Measurements from ENCODE around the gene NGEF. TPM values are rescaled to one million over a fixed set of nuclear protein-coding genes. Genes with fewer than 3 reads are reported as not detected.
A peak's percentile ranks its signal among the peaks of the same experiment; 100 is the strongest.
"Not testable (repeated sequence)": the region's sequence is repeated elsewhere in the genome, so short reads cannot be mapped to it uniquely, and the experiment has no call there.

Gene NGEF
- total and polyA plus RNA-seq, 4 donors = 15.4 to 46.3 (median 29.2) TPM

- no peaks in the 10 kb centered on the region for H3K9me3 ChIP-seq (ENCODE audit: control insufficient read depth, insufficient read depth, low read length)
- H3K27ac ChIP-seq (ENCODE audit: low read depth, low read length) = no peak overlapping the region
- H3K4me3 ChIP-seq (ENCODE audit: low read depth, low read length) = no peak overlapping the region
- DNase-seq (ENCODE audit: low read depth in 4 of 6, low spot score in 6 of 6) = no peak
- H3K36me3 ChIP-seq (ENCODE audit: control insufficient read depth, insufficient read depth, low read length) = no peaks in the 10 kb centered on the region
- H3K4me1 ChIP-seq (ENCODE audit: control insufficient read depth, insufficient read depth, low read length) = peaks cover 35% of the 10 kb centered on the region
- H3K27me3 ChIP-seq (ENCODE audit: control insufficient read depth, insufficient read depth, low read length) = peaks cover 2% of the 10 kb centered on the region
- WGBS (ENCODE audit: insufficient coverage) = 76% methylated on average over 6 of the region's 6 CpGs
These were observed 44.0 kb upstream of the NGEF start for GRCh38 chr2:233056961-233057605.

- 100% methylated on average over 2 of the region's 2 CpGs for WGBS (ENCODE audit: insufficient coverage)
- H3K36me3 ChIP-seq (ENCODE audit: control insufficient read depth, insufficient read depth, low read length) = no peaks in the 10 kb centered on the region
- H3K27me3 ChIP-seq (ENCODE audit: control insufficient read depth, insufficient read depth, low read length) = peaks cover 2% of the 10 kb centered on the region
- H3K4me3 ChIP-seq (ENCODE audit: low read depth, low read length) = no peak overlapping the region
- peaks cover 29% of the 10 kb centered on the region for H3K4me1 ChIP-seq (ENCODE audit: control insufficient read depth, insufficient read depth, low read length)
- no peak for DNase-seq (ENCODE audit: low read depth in 4 of 6, low spot score in 6 of 6)
- H3K27ac ChIP-seq (ENCODE audit: low read depth, low read length) = no peak overlapping the region
- H3K9me3 ChIP-seq (ENCODE audit: control insufficient read depth, insufficient read depth, low read length) = no peaks in the 10 kb centered on the region
These were observed 42.3 kb upstream of the NGEF start for GRCh38 chr2:233055362-233055761.

GRCh38 chr2:233053928-233054784 is 41.1 kb upstream of the NGEF start:
- H3K36me3 ChIP-seq (ENCODE audit: control insufficient read depth, insufficient read depth, low read length) = no peaks in the 10 kb centered on the region
- no peak overlapping the region for H3K4me3 ChIP-seq (ENCODE audit: low read depth, low read length)
- H3K27ac ChIP-seq (ENCODE audit: low read depth, low read length) = no peak overlapping the region
- peak in 2 of 6 donors; percentile 31 to 35 for DNase-seq (ENCODE audit: low read depth in 4 of 6, low spot score in 6 of 6)
- no peaks in the 10 kb centered on the region for H3K9me3 ChIP-seq (ENCODE audit: control insufficient read depth, insufficient read depth, low read length)
- WGBS (ENCODE audit: insufficient coverage) = 23% methylated on average over 19 of the region's 22 CpGs
- peaks cover 2% of the 10 kb centered on the region for H3K27me3 ChIP-seq (ENCODE audit: control insufficient read depth, insufficient read depth, low read length)
- H3K4me1 ChIP-seq (ENCODE audit: control insufficient read depth, insufficient read depth, low read length) = peaks cover 19% of the 10 kb centered on the region

DNA sequence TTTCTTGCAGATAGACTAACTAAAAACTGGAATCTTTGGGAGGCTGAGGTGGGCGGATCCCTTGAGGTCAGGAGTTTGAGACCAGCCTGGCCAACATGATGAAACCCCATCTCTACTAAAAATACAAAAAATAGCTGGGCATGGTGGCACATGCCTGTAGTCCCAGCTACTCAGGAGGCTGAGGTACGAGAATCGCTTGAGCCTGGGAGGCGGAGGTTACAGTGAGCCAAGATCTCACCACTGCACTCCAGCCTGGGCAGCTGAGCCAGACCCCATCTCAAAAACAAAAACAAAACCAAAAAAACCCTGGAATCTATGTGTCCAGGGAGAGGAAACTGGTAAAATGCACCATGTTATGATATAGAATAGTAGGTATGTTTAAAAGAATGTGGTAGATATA is 39.5 kb upstream of the NGEF start:
- not testable (repeated sequence) for H3K36me3 ChIP-seq (ENCODE audit: control insufficient read depth, insufficient read depth, low read length); DNase-seq (ENCODE audit: low read depth in 4 of 6, low spot score in 6 of 6); H3K27me3 ChIP-seq (ENCODE audit: control insufficient read depth, insufficient read depth, low read length); H3K27ac ChIP-seq (ENCODE audit: low read depth, low read length); H3K4me3 ChIP-seq (ENCODE audit: low read depth, low read length); H3K9me3 ChIP-seq (ENCODE audit: control insufficient read depth, insufficient read depth, low read length)
- peaks cover 13% of the 10 kb centered on the region for H3K4me1 ChIP-seq (ENCODE audit: control insufficient read depth, insufficient read depth, low read length)
- WGBS (ENCODE audit: insufficient coverage) = 93% methylated on average over 3 of the region's 4 CpGs

DNA sequence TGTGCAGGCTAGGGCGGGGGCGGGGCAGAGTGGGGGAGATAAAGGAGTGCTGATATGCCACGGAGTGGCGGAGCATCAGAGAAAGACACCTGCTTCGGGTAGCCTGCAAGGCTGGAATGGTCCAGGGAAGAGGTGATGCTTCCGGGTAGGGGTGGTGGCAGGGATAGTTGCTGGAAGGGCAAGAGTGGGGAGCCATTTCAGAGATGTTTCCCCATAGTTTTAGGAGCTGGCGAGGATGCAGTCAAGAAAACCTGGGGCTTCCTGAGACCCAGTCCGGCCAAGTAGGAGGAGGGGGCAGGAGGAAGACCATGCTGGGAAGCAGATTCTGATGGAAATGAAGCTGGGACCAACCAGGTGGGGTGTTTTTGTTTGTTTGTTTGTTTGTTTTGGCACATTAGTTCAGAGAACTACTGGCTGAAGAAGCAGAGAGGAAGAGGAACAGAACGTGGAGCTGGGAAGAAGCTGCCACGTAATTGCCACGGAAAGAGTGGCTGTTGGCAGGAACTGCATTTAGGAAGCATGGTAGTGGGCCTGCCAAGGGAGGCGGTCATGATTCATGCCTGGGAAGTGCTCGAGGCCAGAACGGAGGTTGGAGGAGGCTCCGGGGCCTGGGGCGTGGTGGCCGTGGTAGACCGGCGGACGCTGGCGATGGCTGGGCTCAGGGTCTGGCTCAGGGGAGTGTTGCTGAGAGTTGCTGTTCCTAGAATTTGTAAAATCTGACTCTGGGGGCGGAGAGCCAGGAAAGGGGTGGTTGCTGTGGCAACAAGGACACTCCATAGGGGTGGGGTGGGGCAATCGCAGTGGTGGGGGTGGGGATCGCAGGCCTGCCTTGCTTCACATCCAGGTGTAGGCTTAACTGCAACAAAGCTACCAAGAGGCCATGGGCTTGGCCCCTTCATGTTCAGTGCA is 38.4 kb upstream of the NGEF start:
- peaks cover 2% of the 10 kb centered on the region for H3K27me3 ChIP-seq (ENCODE audit: control insufficient read depth, insufficient read depth, low read length)
- DNase-seq (ENCODE audit: low read depth in 4 of 6, low spot score in 6 of 6) = peak in 1 of 6 donors; percentile 24
- H3K36me3 ChIP-seq (ENCODE audit: control insufficient read depth, insufficient read depth, low read length) = no peaks in the 10 kb centered on the region
- H3K9me3 ChIP-seq (ENCODE audit: control insufficient read depth, insufficient read depth, low read length) = no peaks in the 10 kb centered on the region
- WGBS (ENCODE audit: insufficient coverage) = 34% methylated on average over 23 of the region's 24 CpGs
- H3K4me3 ChIP-seq (ENCODE audit: low read depth, low read length) = no peak overlapping the region
- no peak overlapping the region for H3K27ac ChIP-seq (ENCODE audit: low read depth, low read length)
- peaks cover 13% of the 10 kb centered on the region for H3K4me1 ChIP-seq (ENCODE audit: control insufficient read depth, insufficient read depth, low read length)

- DNase-seq (ENCODE audit: low read depth in 4 of 6, low spot score in 6 of 6) = no peak
- Histone ChIP-seq H3K4me1 (ENCODE audit: control insufficient read depth, insufficient read depth, low read length) (peaks cover 8% of the 10 kb centered on the region), H3K36me3 (ENCODE audit: control insufficient read depth, insufficient read depth, low read length) (no peaks in the 10 kb centered on the region), H3K27me3 (ENCODE audit: control insufficient read depth, insufficient read depth, low read length) (no peaks in the 10 kb centered on the region), H3K27ac (ENCODE audit: low read depth, low read length) (no peak overlapping the region), H3K9me3 (ENCODE audit: control insufficient read depth, insufficient read depth, low read length) (no peaks in the 10 kb centered on the region), H3K4me3 (ENCODE audit: low read depth, low read length) (no peak overlapping the region)
- WGBS (ENCODE audit: insufficient coverage) = 61% methylated on average over 3 of the region's 4 CpGs
These were observed 36.2 kb upstream of the NGEF start for GRCh38 chr2:233049194-233049761.

- no peaks in the 10 kb centered on the region for H3K36me3 ChIP-seq (ENCODE audit: control insufficient read depth, insufficient read depth, low read length)
- no peak overlapping the region for H3K27ac ChIP-seq (ENCODE audit: low read depth, low read length)
- no peak for DNase-seq (ENCODE audit: low read depth in 4 of 6, low spot score in 6 of 6)
- H3K4me3 ChIP-seq (ENCODE audit: low read depth, low read length) = no peak overlapping the region
- no peaks in the 10 kb centered on the region for H3K9me3 ChIP-seq (ENCODE audit: control insufficient read depth, insufficient read depth, low read length)
- peaks cover 3% of the 10 kb centered on the region for H3K4me1 ChIP-seq (ENCODE audit: control insufficient read depth, insufficient read depth, low read length)
- WGBS (ENCODE audit: insufficient coverage) = 90% methylated on average over 10 of the region's 10 CpGs
- no peaks in the 10 kb centered on the region for H3K27me3 ChIP-seq (ENCODE audit: control insufficient read depth, insufficient read depth, low read length)
These were observed 35.6 kb upstream of the NGEF start for GRCh38 chr2:233048569-233049193.

DNA sequence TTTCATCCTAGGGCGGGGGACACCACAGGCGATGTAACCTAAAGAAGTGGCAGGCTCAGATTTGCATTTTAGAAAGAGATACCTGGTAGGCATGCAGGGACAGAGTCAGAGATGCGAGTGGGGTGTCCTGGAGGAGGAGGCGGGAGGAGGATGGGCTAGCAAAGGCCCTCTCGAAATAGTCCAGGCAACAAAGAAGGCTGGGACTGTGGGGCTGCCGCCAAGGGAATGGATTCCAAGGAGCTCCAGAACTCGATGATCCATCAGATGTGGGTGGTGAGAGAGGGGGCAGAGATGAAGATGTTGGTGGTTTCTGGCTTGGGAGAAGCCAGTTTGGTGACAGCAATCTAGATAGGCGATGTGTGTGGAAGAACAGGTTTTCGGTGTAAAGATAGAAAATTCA is 34.6 kb upstream of the NGEF start:
- H3K27ac ChIP-seq (ENCODE audit: low read depth, low read length) = no peak overlapping the region
- no peaks in the 10 kb centered on the region for H3K27me3 ChIP-seq (ENCODE audit: control insufficient read depth, insufficient read depth, low read length)
- no peaks in the 10 kb centered on the region for H3K9me3 ChIP-seq (ENCODE audit: control insufficient read depth, insufficient read depth, low read length)
- DNase-seq (ENCODE audit: low read depth in 4 of 6, low spot score in 6 of 6) = no peak
- H3K36me3 ChIP-seq (ENCODE audit: control insufficient read depth, insufficient read depth, low read length) = no peaks in the 10 kb centered on the region
- peaks cover 3% of the 10 kb centered on the region for H3K4me1 ChIP-seq (ENCODE audit: control insufficient read depth, insufficient read depth, low read length)
- 91% methylated on average over 9 of the region's 9 CpGs for WGBS (ENCODE audit: insufficient coverage)
- no peak overlapping the region for H3K4me3 ChIP-seq (ENCODE audit: low read depth, low read length)

DNA sequence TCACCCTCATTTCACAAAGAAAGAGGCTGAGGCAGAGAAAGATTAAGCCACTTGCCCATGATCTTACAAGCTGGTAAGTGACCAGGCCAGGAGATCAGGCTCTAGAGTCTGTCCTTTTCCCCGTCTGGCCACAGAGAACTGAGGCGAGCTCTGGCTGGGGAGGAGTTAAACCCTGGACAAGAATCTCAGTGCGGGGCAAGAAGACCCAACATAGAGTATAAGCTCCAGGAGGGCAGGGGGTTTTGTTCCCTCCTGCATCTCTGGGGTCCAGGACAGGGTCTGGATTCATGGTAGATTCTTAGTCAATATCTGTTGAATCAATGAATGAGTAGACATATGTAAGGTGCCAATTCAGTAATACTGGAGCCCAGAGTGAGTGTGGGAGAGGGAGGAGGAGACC is 34.1 kb upstream of the NGEF start:
- Histone ChIP-seq H3K9me3 (ENCODE audit: control insufficient read depth, insufficient read depth, low read length) (no peaks in the 10 kb centered on the region), H3K27ac (ENCODE audit: low read depth, low read length) (no peak overlapping the region), H3K4me3 (ENCODE audit: low read depth, low read length) (no peak overlapping the region), H3K36me3 (ENCODE audit: control insufficient read depth, insufficient read depth, low read length) (no peaks in the 10 kb centered on the region), H3K4me1 (ENCODE audit: control insufficient read depth, insufficient read depth, low read length) (peaks cover 3% of the 10 kb centered on the region), H3K27me3 (ENCODE audit: control insufficient read depth, insufficient read depth, low read length) (no peaks in the 10 kb centered on the region)
- WGBS (ENCODE audit: insufficient coverage) = 94% methylated on average over 3 of the region's 3 CpGs
- DNase-seq (ENCODE audit: low read depth in 4 of 6, low spot score in 6 of 6) = no peak

All from spinal cord (tissue), 10 donors.